ENCODE results near the gene RHOT2. TPM values are rescaled to one million over a fixed set of nuclear protein-coding genes. Genes with fewer than 3 reads are reported as not detected.

The RHOT2 gene
- total RNA-seq, 1 donor from 2014 or later: 93.2 TPM

- Histone ChIP-seq H3K27me3 (ENCODE audit: insufficient read depth, low read length) (no peaks in the 10 kb centered on the region), H3K9ac (ENCODE audit: low read length) (no peak within 1 kb of the TSS), H3K27ac (ENCODE audit: low read depth, low read length) (no peak within 1 kb of the TSS), H3K36me3 (ENCODE audit: insufficient read depth, low read length) (no peaks in the 10 kb centered on the region), H3K4me1 (ENCODE audit: insufficient read depth, low read length) (peaks cover 9% of the 10 kb centered on the region), H3K79me2 (ENCODE audit: insufficient read depth, low read length) (peaks cover 11% of the 10 kb centered on the region), H4K20me1 (ENCODE audit: insufficient read depth, low read length) (peaks cover 44% of the 10 kb centered on the region), H3K4me3 (ENCODE audit: insufficient read depth, low read depth, low read length) (peak within 1 kb of the TSS; percentile 39), H3K9me3 (ENCODE audit: insufficient read depth, low read depth, low read length) (no peaks in the 10 kb centered on the region), H3K4me2 (ENCODE audit: low read length) (peak within 1 kb of the TSS; percentile 82), H2AFZ (ENCODE audit: low read depth, low read length) (no peak within 1 kb of the TSS)
- peak; percentile 26 for DNase-seq (ENCODE audit: low read depth)
- no peak for FAIRE-seq
- H3K4me1 Mint-ChIP-seq (ENCODE audit: low read depth, unreplicated experiment): peaks cover 2% of the 10 kb centered on the region
- peaks cover 2% of the 10 kb centered on the region for H3K36me3 Mint-ChIP-seq (ENCODE audit: low read depth, unreplicated experiment)
- no peaks in the 10 kb centered on the region for H3K9me3 Mint-ChIP-seq (ENCODE audit: unreplicated experiment)
- no peak for TF ChIP-seq CTCF (IDR thresholded peaks at IDR 0.05; ENCODE audit: insufficient read depth, low read depth, low read length)
- TF ChIP-seq EZH2 (IDR thresholded peaks at IDR 0.05; ENCODE audit: insufficient read depth, low read length): no peak
- H3K27ac Mint-ChIP-seq (ENCODE audit: unreplicated experiment): no peak within 1 kb of the TSS
- H3K4me3 Mint-ChIP-seq (ENCODE audit: unreplicated experiment): no peak within 1 kb of the TSS
- no peaks in the 10 kb centered on the region for H3K27me3 Mint-ChIP-seq (ENCODE audit: low read depth, unreplicated experiment)
These were observed 7.3 kb downstream of the RHOT2 start, which contains the start of gene RHBDL1 for GRCh38 chr16:674968-675883. TSS of gene RHBDL1 (plus strand) at chr16:675671. CDS start at chr16:675791, 120 bp downstream.

GRCh38 chr16:675884-676564, 8.1 kb downstream of the RHOT2 start:
- no peak for DNase-seq (ENCODE audit: low read depth)
- H3K9me3 Mint-ChIP-seq (ENCODE audit: unreplicated experiment): no peaks in the 10 kb centered on the region
- H3K4me1 ChIP-seq (ENCODE audit: insufficient read depth, low read length): peaks cover 13% of the 10 kb centered on the region
- no peak overlapping the region for H3K4me3 Mint-ChIP-seq (ENCODE audit: unreplicated experiment)
- H3K4me3 ChIP-seq (ENCODE audit: insufficient read depth, low read depth, low read length): peak overlapping the region; percentile 39
- H3K79me2 ChIP-seq (ENCODE audit: insufficient read depth, low read length): peaks cover 13% of the 10 kb centered on the region
- no peaks in the 10 kb centered on the region for H3K27me3 Mint-ChIP-seq (ENCODE audit: low read depth, unreplicated experiment)
- FAIRE-seq: no peak
- peaks cover 46% of the 10 kb centered on the region for H4K20me1 ChIP-seq (ENCODE audit: insufficient read depth, low read length)
- no peaks in the 10 kb centered on the region for H3K9me3 ChIP-seq (ENCODE audit: insufficient read depth, low read depth, low read length)
- TF ChIP-seq EZH2 (IDR thresholded peaks at IDR 0.05; ENCODE audit: insufficient read depth, low read length) (no peak), CTCF (IDR thresholded peaks at IDR 0.05; ENCODE audit: insufficient read depth, low read depth, low read length) (no peak)
- peaks cover 2% of the 10 kb centered on the region for H3K36me3 Mint-ChIP-seq (ENCODE audit: low read depth, unreplicated experiment)
- H3K27ac ChIP-seq (ENCODE audit: low read depth, low read length): no peak overlapping the region
- H3K4me2 ChIP-seq (ENCODE audit: low read length): peak overlapping the region; percentile 82
- no peak overlapping the region for H3K27ac Mint-ChIP-seq (ENCODE audit: unreplicated experiment)
- no peaks in the 10 kb centered on the region for H3K36me3 ChIP-seq (ENCODE audit: insufficient read depth, low read length)
- H2AFZ ChIP-seq (ENCODE audit: low read depth, low read length): no peak overlapping the region
- H3K4me1 Mint-ChIP-seq (ENCODE audit: low read depth, unreplicated experiment): peaks cover 2% of the 10 kb centered on the region
- H3K9ac ChIP-seq (ENCODE audit: low read length): no peak overlapping the region
- no peaks in the 10 kb centered on the region for H3K27me3 ChIP-seq (ENCODE audit: insufficient read depth, low read length)
